Fibroblast of lung (primary cell): ENCODE data around the gene VAV1. TPM values are rescaled to one million over a fixed set of nuclear protein-coding genes. Genes with fewer than 3 reads are reported as not detected.

ENCODE experiments used
- DNase-seq, 2 donors: peaks; one replicate each; pipeline versions ENCODE4 v3.0.0 to v3.0.0-alpha.2; 2010; ENCODE audit warnings: low read depth in 2 of 2
- H2AFZ ChIP-seq: 2 replicates; pipeline ENCODE4 v1.5.1; 2012; ENCODE audit warnings: low read length, control low read depth, inconsistent platforms
- H3K27ac ChIP-seq: 2 replicates; pipeline ENCODE4 v1.5.1; 2011; ENCODE audit warnings: low read length, control low read depth; ENCODE audit not compliant: insufficient read depth
- H3K27me3 ChIP-seq: 2 replicates; pipeline ENCODE4 v1.5.1; 2011; ENCODE audit warnings: mild to moderate bottlenecking, low read length; ENCODE audit not compliant: control insufficient read depth, insufficient read depth
- H3K36me3 ChIP-seq: 2 replicates; pipeline ENCODE4 v1.5.1; 2011; ENCODE audit warnings: low read length; ENCODE audit not compliant: control insufficient read depth, insufficient read depth
- H3K4me1 ChIP-seq: 2 replicates; pipeline ENCODE4 v1.5.1; 2011; ENCODE audit warnings: low read length; ENCODE audit not compliant: control insufficient read depth, insufficient read depth; ENCODE audit errors: extremely low read depth
- H3K4me2 ChIP-seq: 2 replicates; pipeline ENCODE4 v1.5.1; 2011; ENCODE audit warnings: low read length, control low read depth; ENCODE audit not compliant: insufficient read depth; ENCODE audit errors: extremely low read depth
- H3K4me3 ChIP-seq, 4 experiments: fragments of 200-600 bp in 1 of 4; sonication (generic) in 1 of 4; replicated peaks in 1 of 4; 2 replicates each; pipeline ENCODE4 v1.5.1; 2011 to 2016; ENCODE audit warnings: low read length in 4 of 4, low read depth in 3 of 4, mild to moderate bottlenecking in 3 of 4, control low read depth in 2 of 4, inconsistent platforms in 1 of 4, mixed read lengths in 1 of 4; ENCODE audit not compliant: insufficient read depth in 1 of 4; ENCODE audit errors: control extremely low read depth in 1 of 4
- H3K79me2 ChIP-seq: 2 replicates; pipeline ENCODE4 v1.5.1; 2012; ENCODE audit warnings: mild to moderate bottlenecking, low read length, inconsistent platforms; ENCODE audit not compliant: control insufficient read depth, insufficient read depth
- H3K9ac ChIP-seq: 2 replicates; pipeline ENCODE4 v1.5.1; 2011; ENCODE audit warnings: mild to moderate bottlenecking, low read length, control low read depth; ENCODE audit not compliant: insufficient read depth
- H3K9me3 ChIP-seq: 2 replicates; pipeline ENCODE4 v1.5.1; 2012; ENCODE audit warnings: low read depth, low read length; ENCODE audit not compliant: control insufficient read depth, insufficient read depth
- H4K20me1 ChIP-seq: 2 replicates; pipeline ENCODE4 v1.5.1; 2011; ENCODE audit warnings: low read length; ENCODE audit not compliant: control insufficient read depth, insufficient read depth; ENCODE audit errors: extremely low read depth
- EZH2 ChIP-seq: IDR thresholded peaks from 2 replicates; pipeline ENCODE4 v1.5.1; 2012; ENCODE audit warnings: low read length, control low read depth, mild to moderate bottlenecking; ENCODE audit errors: missing control alignments
- polyA plus RNA-seq, 2 donors: library from polyadenylated mRNA; depleted of rRNA in 1 of 2; stranded (reverse) in 1 of 2; unstranded in 1 of 2; fragments of >200 nt; gene quantifications; 2 replicates each; pipeline ENCODE4 v1.2.1, GENCODE V29; 2011 to 2012; ENCODE audit warnings: missing spikeins in 1 of 2
- total RNA-seq: library from RNA; depleted of rRNA; stranded (reverse); fragments of >200 nt; gene quantifications from 2 replicates; pipeline ENCODE4 v1.2.1, GENCODE V29; 2014
- TF ChIP-seq, protein P1 (sequence below), 2 donors: IDR thresholded peaks in 1 of 2; conservative IDR thresholded peaks in 1 of 2; 1 replicate in 1 of 2; 2 replicates in 1 of 2; pipeline ENCODE4 v1.5.1; 2011 to 2012; ENCODE audit warnings: low read length in 2 of 2, control low read depth in 1 of 2, inconsistent platforms in 1 of 2, low read depth in 1 of 2, mild to moderate bottlenecking in 1 of 2

The VAV1 gene
- total and polyA plus RNA-seq, 2 donors (not counting 1 experiment from before 2014, with no cell fraction given): not detected

DNA sequence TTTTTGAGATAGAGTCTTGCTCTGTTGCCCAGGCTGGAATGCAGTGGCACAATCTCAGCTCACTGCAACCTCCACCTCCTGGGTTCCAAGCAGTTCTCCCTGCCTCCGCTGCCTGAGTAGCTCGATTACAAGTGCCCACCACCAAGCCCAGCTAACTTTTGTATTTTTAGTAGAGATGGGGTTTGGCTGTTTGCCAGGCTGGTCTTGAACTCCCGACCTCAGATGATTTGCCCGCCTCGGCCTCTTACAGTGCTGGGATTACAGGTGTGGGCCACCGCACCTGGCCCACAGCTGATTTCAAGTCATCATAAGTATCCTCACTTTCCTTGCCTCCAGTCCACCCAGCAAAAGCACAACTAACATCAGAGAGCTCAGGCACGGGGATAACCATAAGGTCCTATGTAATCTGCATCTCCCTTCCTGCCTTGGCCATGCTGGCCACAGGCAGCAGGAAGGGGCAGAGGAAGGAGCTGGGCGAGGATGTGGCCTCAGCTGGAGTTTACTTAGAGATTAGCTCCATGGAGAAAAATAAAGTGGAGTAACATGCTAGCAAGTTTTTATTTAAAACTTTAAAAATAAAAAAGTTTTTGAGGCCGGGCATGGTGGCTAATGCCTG, 91.9 kb downstream of the VAV1 start:
- Histone ChIP-seq H3K4me3 (no peak overlapping the region), H2AFZ (no peak overlapping the region), H3K79me2 (no peaks in the 10 kb centered on the region), H3K9me3 (no peaks in the 10 kb centered on the region), H3K27me3 (no peaks in the 10 kb centered on the region), H3K9ac (no peak overlapping the region), H3K4me2 (no peak overlapping the region), H3K36me3 (no peaks in the 10 kb centered on the region), H3K27ac (no peak overlapping the region), H4K20me1 (no peaks in the 10 kb centered on the region), H3K4me1 (no peaks in the 10 kb centered on the region)
- no peak for DNase-seq
- TF ChIP-seq, protein P1, sequence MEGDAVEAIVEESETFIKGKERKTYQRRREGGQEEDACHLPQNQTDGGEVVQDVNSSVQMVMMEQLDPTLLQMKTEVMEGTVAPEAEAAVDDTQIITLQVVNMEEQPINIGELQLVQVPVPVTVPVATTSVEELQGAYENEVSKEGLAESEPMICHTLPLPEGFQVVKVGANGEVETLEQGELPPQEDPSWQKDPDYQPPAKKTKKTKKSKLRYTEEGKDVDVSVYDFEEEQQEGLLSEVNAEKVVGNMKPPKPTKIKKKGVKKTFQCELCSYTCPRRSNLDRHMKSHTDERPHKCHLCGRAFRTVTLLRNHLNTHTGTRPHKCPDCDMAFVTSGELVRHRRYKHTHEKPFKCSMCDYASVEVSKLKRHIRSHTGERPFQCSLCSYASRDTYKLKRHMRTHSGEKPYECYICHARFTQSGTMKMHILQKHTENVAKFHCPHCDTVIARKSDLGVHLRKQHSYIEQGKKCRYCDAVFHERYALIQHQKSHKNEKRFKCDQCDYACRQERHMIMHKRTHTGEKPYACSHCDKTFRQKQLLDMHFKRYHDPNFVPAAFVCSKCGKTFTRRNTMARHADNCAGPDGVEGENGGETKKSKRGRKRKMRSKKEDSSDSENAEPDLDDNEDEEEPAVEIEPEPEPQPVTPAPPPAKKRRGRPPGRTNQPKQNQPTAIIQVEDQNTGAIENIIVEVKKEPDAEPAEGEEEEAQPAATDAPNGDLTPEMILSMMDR (conservative IDR thresholded peaks at IDR 0.05 in 1 of 2, IDR thresholded peaks at IDR 0.05 in 1 of 2; ENCODE audit: low read depth in 1 of 2, low read length in 2 of 2): no peak
- no peak for TF ChIP-seq EZH2

DNA sequence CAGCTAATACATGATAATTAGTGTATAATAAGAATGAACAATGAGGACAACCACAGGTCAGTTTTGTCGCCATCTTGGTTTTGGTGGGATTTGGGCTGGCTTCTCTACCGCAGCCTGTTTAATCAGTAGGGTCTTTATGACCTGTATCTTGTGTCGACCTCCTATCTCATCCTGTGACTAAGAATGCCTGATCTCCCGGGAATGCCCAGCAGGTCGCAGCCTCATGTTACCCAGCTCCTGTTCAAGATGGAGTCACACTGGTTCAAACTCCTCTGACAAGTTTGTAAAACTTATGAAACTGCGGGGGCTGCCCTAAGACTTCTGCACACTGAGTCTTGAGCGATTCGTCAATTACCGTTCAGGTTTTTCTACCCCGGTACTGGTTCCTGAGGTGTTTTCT, 93.3 kb downstream of the VAV1 start:
- no peaks in the 10 kb centered on the region for H3K4me1 ChIP-seq
- no peak overlapping the region for H3K9ac ChIP-seq
- H3K4me3 ChIP-seq: no peak overlapping the region
- TF ChIP-seq, protein P1 (conservative IDR thresholded peaks at IDR 0.05 in 1 of 2, IDR thresholded peaks at IDR 0.05 in 1 of 2; ENCODE audit: low read depth in 1 of 2, low read length in 2 of 2): no peak
- no peak for TF ChIP-seq EZH2
- no peaks in the 10 kb centered on the region for H3K9me3 ChIP-seq
- no peaks in the 10 kb centered on the region for H3K79me2 ChIP-seq
- H4K20me1 ChIP-seq: no peaks in the 10 kb centered on the region
- no peak overlapping the region for H3K4me2 ChIP-seq
- H3K27ac ChIP-seq: no peak overlapping the region
- no peaks in the 10 kb centered on the region for H3K36me3 ChIP-seq
- no peak overlapping the region for H2AFZ ChIP-seq
- H3K27me3 ChIP-seq: no peaks in the 10 kb centered on the region
- DNase-seq: no peak

DNA sequence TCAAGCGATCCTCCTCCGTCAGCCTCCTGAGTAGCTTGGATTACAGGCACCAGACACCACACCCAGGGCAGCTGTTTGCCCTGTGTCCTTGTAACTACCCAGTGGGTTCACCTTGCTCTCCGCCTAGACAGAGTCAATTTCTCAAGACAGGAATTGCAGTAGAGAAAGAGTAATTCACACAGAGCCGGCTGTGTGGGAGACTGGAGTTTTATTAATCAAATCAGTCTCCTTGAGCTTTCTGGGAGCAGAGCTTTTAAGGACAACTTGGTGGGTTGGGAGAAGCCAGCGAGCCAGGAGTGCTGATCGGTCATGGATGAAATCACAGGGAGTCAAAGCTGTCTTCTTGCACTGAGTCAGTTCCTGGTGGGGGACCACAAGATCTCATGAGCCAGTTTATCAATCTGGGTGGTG, 94.2 kb downstream of the VAV1 start:
- Histone ChIP-seq H3K27ac (no peak overlapping the region), H3K9me3 (no peaks in the 10 kb centered on the region), H3K4me1 (no peaks in the 10 kb centered on the region), H3K36me3 (no peaks in the 10 kb centered on the region), H3K79me2 (no peaks in the 10 kb centered on the region), H4K20me1 (no peaks in the 10 kb centered on the region), H3K4me2 (no peak overlapping the region), H3K27me3 (no peaks in the 10 kb centered on the region), H2AFZ (no peak overlapping the region), H3K9ac (no peak overlapping the region), H3K4me3 (no peak overlapping the region)
- no peak for DNase-seq
- TF ChIP-seq, protein P1 (conservative IDR thresholded peaks at IDR 0.05 in 1 of 2, IDR thresholded peaks at IDR 0.05 in 1 of 2; ENCODE audit: low read depth in 1 of 2, low read length in 2 of 2): no peak
- no peak for TF ChIP-seq EZH2
